Breast epithelium (tissue), 4 donors: ENCODE results near the gene ITPR2. TPM values are rescaled to one million over a fixed set of nuclear protein-coding genes. Genes with fewer than 3 reads are reported as not detected.

Experiments used
- DNase-seq, 2 donors: peaks; one replicate each; pipeline ENCODE4 v3.0.0-alpha.2; 2019; ENCODE audit warnings: low spot score in 2 of 2
- H3K27ac ChIP-seq, 2 donors: fragments of 200-600 bp; sonication (generic) in 1 of 2; one replicate each; pipeline ENCODE4 v1.5.1; 2016 to 2019; ENCODE audit warnings: mild to moderate bottlenecking in 1 of 2
- H3K27me3 ChIP-seq, 2 donors: fragments of 200-600 bp; sonication (generic) in 1 of 2; one replicate each; pipeline versions ENCODE4 v1.5.1 to v1.6.0; 2017 to 2019; ENCODE audit warnings: control low read depth in 1 of 2, mild to moderate bottlenecking in 1 of 2
- H3K36me3 ChIP-seq: fragments of 200-600 bp; one replicate; pipeline ENCODE4 v1.5.1; 2019
- H3K4me1 ChIP-seq, 2 donors: fragments of 200-600 bp; sonication (generic); one replicate each; pipeline ENCODE4 v1.5.1; 2016 to 2019; ENCODE audit warnings: control low read depth in 1 of 2
- H3K4me3 ChIP-seq, 3 donors: fragments of 200-600 bp; sonication (generic); 1 replicate in 2 of 3; 2 replicates in 1 of 3; pipeline ENCODE4 v1.5.1; 2016 to 2019; ENCODE audit warnings: mild to moderate bottlenecking in 3 of 3, moderate library complexity in 2 of 3
- H3K9me3 ChIP-seq, 2 donors: fragments of 200-600 bp; sonication (generic) in 1 of 2; one replicate each; pipeline ENCODE4 v1.5.1; 2016 to 2019; ENCODE audit warnings: control low read depth in 1 of 2
- CTCF ChIP-seq, 3 donors: fragments of 450-650 bp; IDR thresholded peaks; one replicate each; pipeline ENCODE4 v1.5.1; 2016 to 2017; ENCODE audit warnings: antibody characterized with exemption in 3 of 3, mild to moderate bottlenecking in 3 of 3, moderate library complexity in 3 of 3
- POLR2A ChIP-seq: fragments of 450-650 bp; IDR thresholded peaks from one replicate; pipeline ENCODE4 v1.6.1; 2016; ENCODE audit warnings: antibody characterized with exemption, mild to moderate bottlenecking, moderate library complexity
- POLR2AphosphoS5 ChIP-seq, 3 donors: sonication (generic); formaldehyde crosslinking; IDR thresholded peaks; one replicate each; pipeline ENCODE4 v1.6.1; 2017; ENCODE audit warnings: antibody characterized with exemption in 3 of 3
- intact Hi-C: fragments of 100-400 bp; cut with DNase I; formaldehyde crosslinking; loops from one replicate; pipeline ENCODE4 v1.15.1; 2023; ENCODE audit warnings: low total_unique reads
- total RNA-seq, 3 donors: library from RNA; depleted of rRNA; stranded (reverse); fragments of >200 nt; gene quantifications; one replicate each; pipeline ENCODE4 v1.1.0, GENCODE V29; 2016

ITPR2 gene
- total RNA-seq, 3 donors from 2014 or later: 47.2 to 95.0 (median 66.5) TPM

GRCh38 chr12:26406391-26406790 lies 426.6 kb downstream of the ITPR2 start:
- TF ChIP-seq CTCF (IDR thresholded peaks at IDR 0.05): no peak
- no peak for TF ChIP-seq POLR2A
- TF ChIP-seq POLR2AphosphoS5 (IDR thresholded peaks at IDR 0.05): no peak
- Histone ChIP-seq H3K9me3 (no peaks in the 10 kb centered on the region), H3K27me3 (no peaks in the 10 kb centered on the region), H3K4me3 (no peak overlapping the region), H3K4me1 (no peaks in the 10 kb centered on the region), H3K36me3 (no peaks in the 10 kb centered on the region), H3K27ac (no peak overlapping the region)
- intact Hi-C loops: no loop called here
- DNase-seq: no peak

DNA sequence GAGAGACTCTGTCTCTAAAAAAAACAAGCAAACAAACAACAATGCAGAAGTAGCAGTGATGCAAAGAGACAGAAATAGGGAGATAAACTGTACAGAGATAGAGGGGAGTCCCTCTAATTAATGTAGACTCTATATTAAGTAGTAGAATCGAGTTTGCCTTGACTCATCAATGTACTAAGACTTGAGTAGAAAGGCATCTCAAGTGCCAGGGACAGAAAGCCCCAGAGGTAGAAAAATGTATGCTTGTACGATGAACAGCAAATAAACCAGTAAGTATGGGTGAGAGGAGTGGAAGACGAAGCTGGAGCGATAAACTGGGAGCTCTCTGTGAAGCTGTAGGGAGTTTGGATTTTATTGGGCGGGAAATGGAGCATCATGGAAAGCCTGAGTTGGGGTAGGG lies 429.4 kb downstream of the ITPR2 start:
- intact Hi-C loops: no loop called here
- Histone ChIP-seq H3K9me3 (no peaks in the 10 kb centered on the region), H3K4me1 (no peaks in the 10 kb centered on the region), H3K36me3 (no peaks in the 10 kb centered on the region), H3K4me3 (no peak overlapping the region), H3K27ac (no peak overlapping the region), H3K27me3 (no peaks in the 10 kb centered on the region)
- no peak for TF ChIP-seq CTCF (IDR thresholded peaks at IDR 0.05)
- no peak for TF ChIP-seq POLR2A
- TF ChIP-seq POLR2AphosphoS5 (IDR thresholded peaks at IDR 0.05): no peak
- no peak for DNase-seq

DNA sequence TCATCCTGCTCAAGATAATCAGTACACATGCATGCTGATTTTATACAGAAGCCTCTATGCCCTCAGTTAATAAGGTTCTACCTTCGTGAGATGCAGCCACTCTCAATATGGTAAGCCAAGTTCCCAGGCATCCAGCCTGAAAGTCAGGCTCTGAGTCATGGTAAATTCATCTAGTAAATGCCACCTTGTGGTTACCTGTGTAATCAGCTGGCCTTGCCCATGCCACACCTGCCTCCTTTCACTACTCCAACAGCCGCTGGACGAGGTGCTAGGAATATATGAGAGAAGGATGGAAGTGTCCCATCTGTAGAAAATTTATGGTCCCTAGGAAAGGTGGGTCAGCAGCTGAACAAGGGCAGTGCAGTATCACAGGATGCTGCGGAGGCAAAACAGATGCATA lies 430.3 kb downstream of the ITPR2 start:
- intact Hi-C loops: no loop called here
- peak overlapping the region in 1 of 2 donors; percentile 7 for H3K27ac ChIP-seq
- peak in 1 of 2 donors; percentile 71 for DNase-seq

DNA sequence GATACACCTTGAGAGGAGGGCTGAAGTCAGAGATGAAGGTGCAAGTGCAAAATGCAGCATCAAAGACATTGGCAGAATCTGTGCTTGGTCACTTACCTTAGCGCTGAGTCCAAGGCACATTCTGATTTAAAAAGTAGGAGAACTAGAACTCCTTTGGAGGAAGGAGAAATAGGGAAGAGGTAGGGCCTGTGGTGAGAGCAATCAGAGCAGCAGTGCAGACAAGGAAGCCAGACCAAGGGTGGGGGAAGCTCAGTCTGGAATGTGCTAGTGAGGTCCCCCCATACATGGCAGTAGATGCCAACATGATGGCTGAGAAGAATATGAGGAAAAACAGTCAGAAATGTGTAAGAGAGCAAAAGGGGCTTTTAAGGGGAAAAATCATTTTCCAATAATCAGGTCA lies 431.1 kb downstream of the ITPR2 start:
- Histone ChIP-seq H3K36me3 (no peaks in the 10 kb centered on the region), H3K4me1 (no peaks in the 10 kb centered on the region), H3K9me3 (no peaks in the 10 kb centered on the region), H3K4me3 (no peak overlapping the region), H3K27me3 (no peaks in the 10 kb centered on the region), H3K27ac (no peak overlapping the region)
- intact Hi-C loops: no loop called here
- TF ChIP-seq POLR2AphosphoS5 (IDR thresholded peaks at IDR 0.05): no peak
- no peak for TF ChIP-seq CTCF (IDR thresholded peaks at IDR 0.05)
- no peak for TF ChIP-seq POLR2A
- DNase-seq: no peak

More for the DNA sequence above, 430.3 kb downstream of the ITPR2 start:
- Histone ChIP-seq H3K4me3 (no peak overlapping the region), H3K36me3 (no peaks in the 10 kb centered on the region), H3K27me3 (no peaks in the 10 kb centered on the region), H3K4me1 (no peaks in the 10 kb centered on the region), H3K9me3 (no peaks in the 10 kb centered on the region)
- TF ChIP-seq POLR2AphosphoS5 (IDR thresholded peaks at IDR 0.05) (peak in 1 of 3 donors; percentile 45), CTCF (IDR thresholded peaks at IDR 0.05) (peak; percentile 44 to 73 (median 48)), POLR2A (no peak)

GRCh38 chr12:26400627-26401026 lies 432.4 kb downstream of the ITPR2 start:
- Histone ChIP-seq H3K36me3 (no peaks in the 10 kb centered on the region), H3K9me3 (no peaks in the 10 kb centered on the region), H3K27ac (no peak overlapping the region), H3K27me3 (no peaks in the 10 kb centered on the region), H3K4me1 (no peaks in the 10 kb centered on the region), H3K4me3 (no peak overlapping the region)
- DNase-seq: no peak
- TF ChIP-seq POLR2AphosphoS5 (IDR thresholded peaks at IDR 0.05) (no peak), CTCF (IDR thresholded peaks at IDR 0.05) (no peak), POLR2A (no peak)
- intact Hi-C loops: no loop called here
